SK-N-SH treated with all-trans-retinoic acid at 6 μM for 48 hours (cell line): ENCODE data around the gene ACBD6.

Source experiments
- ATAC-seq: fragments of 200-7000 bp; cut with Tn5 transposase; 3 replicates; pipeline ENCODE4 v1.9.1; 2020; ENCODE audit warnings: mild to moderate bottlenecking, moderate library complexity
- ARNTL ChIP-seq: fragments of 450-650 bp; formaldehyde crosslinking; IDR thresholded peaks from 2 replicates; pipeline ENCODE4 v1.5.0; 2020; ENCODE audit warnings: low read depth, mild to moderate bottlenecking, moderate library complexity, borderline replicate concordance
- BACH2 ChIP-seq: fragments of 250-450 bp; sonication (Bioruptor Pico); IDR thresholded peaks from 2 replicates; pipeline ENCODE4 v1.9.0; 2021; ENCODE audit warnings: mild to moderate bottlenecking, borderline replicate concordance
- CSDC2 ChIP-seq: fragments of 250-450 bp; sonication (Bioruptor Pico); IDR thresholded peaks from 2 replicates; pipeline ENCODE4 v1.5.0; 2020; ENCODE audit warnings: mild to moderate bottlenecking, moderate library complexity
- ESRRG ChIP-seq: fragments of 250-450 bp; sonication (Bioruptor Pico); IDR thresholded peaks from 2 replicates; pipeline ENCODE4 v1.6.1; 2021; ENCODE audit warnings: mild to moderate bottlenecking
- GLIS3 ChIP-seq: fragments of 250-450 bp; sonication (Bioruptor Pico); IDR thresholded peaks from 2 replicates; pipeline ENCODE4 v1.5.0; 2020; ENCODE audit warnings: mild to moderate bottlenecking, moderate library complexity
- ISL1 ChIP-seq: fragments of 250-450 bp; sonication (Bioruptor Pico); IDR thresholded peaks from 2 replicates; pipeline ENCODE4 v2.1.2; 2022; ENCODE audit warnings: mild to moderate bottlenecking, moderate library complexity
- OSR1 ChIP-seq: fragments of 250-450 bp; sonication (Bioruptor Pico); IDR thresholded peaks from 2 replicates; pipeline ENCODE4 v1.8.0; 2022; ENCODE audit warnings: moderate library complexity, mild to moderate bottlenecking, inconsistent platforms
- PPARA ChIP-seq: fragments of 250-450 bp; sonication (Bioruptor Pico); IDR thresholded peaks from 2 replicates; pipeline ENCODE4 v1.5.0; 2020; ENCODE audit warnings: mild to moderate bottlenecking, borderline replicate concordance
- RARB ChIP-seq: fragments of 250-450 bp; sonication (Bioruptor Pico); IDR thresholded peaks from 2 replicates; pipeline ENCODE4 v1.8.0; 2021; ENCODE audit warnings: mild to moderate bottlenecking, moderate library complexity
- SNAI2 ChIP-seq: fragments of 250-450 bp; sonication (Bioruptor Pico); IDR thresholded peaks from 2 replicates; pipeline ENCODE4 v1.5.0; 2020; ENCODE audit warnings: mild to moderate bottlenecking, moderate library complexity
- ZC3H10 ChIP-seq: fragments of 250-450 bp; sonication (Bioruptor Pico); IDR thresholded peaks from 2 replicates; pipeline ENCODE4 v1.5.1; 2021; ENCODE audit warnings: mild to moderate bottlenecking, moderate library complexity
- ZFP3 ChIP-seq: fragments of 250-450 bp; sonication (Bioruptor Pico); IDR thresholded peaks from 2 replicates; pipeline ENCODE4 v1.5.0; 2020; ENCODE audit warnings: mild to moderate bottlenecking, moderate library complexity
- ZFP30 ChIP-seq: fragments of 450-650 bp; formaldehyde crosslinking; IDR thresholded peaks from 2 replicates; pipeline ENCODE4 v1.5.0; 2022; ENCODE audit warnings: mild to moderate bottlenecking, moderate library complexity
- ZNF565 ChIP-seq: fragments of 450-650 bp; formaldehyde crosslinking; conservative IDR thresholded peaks from 2 replicates; pipeline ENCODE4 v1.5.0; 2020; ENCODE audit warnings: low read depth, mild to moderate bottlenecking, moderate library complexity
- ZNF70 ChIP-seq: fragments of 450-650 bp; formaldehyde crosslinking; IDR thresholded peaks from 2 replicates; pipeline ENCODE4 v1.5.0; 2020; ENCODE audit warnings: mild to moderate bottlenecking, moderate library complexity
- ZNF8 ChIP-seq: fragments of 450-650 bp; formaldehyde crosslinking; IDR thresholded peaks from 2 replicates; pipeline ENCODE4 v1.5.0; 2020; ENCODE audit warnings: mild to moderate bottlenecking, moderate library complexity
- TF ChIP-seq, protein P1 (sequence below): fragments of 250-450 bp; sonication (Bioruptor Pico); IDR thresholded peaks from 2 replicates; pipeline ENCODE4 v1.8.0; 2020; ENCODE audit warnings: mild to moderate bottlenecking, moderate library complexity, borderline replicate concordance
- TF ChIP-seq, protein P2 (sequence below): fragments of 250-450 bp; sonication (Bioruptor Pico); IDR thresholded peaks from 2 replicates; pipeline ENCODE4 v1.5.1; 2020; ENCODE audit warnings: low read depth, mild to moderate bottlenecking, moderate library complexity
- TF ChIP-seq, protein P3 (sequence below): fragments of 250-450 bp; sonication (Bioruptor Pico); IDR thresholded peaks from 2 replicates; pipeline ENCODE4 v1.8.0; 2021; ENCODE audit warnings: low read depth, mild to moderate bottlenecking, moderate library complexity, borderline replicate concordance
- TF ChIP-seq, protein P4 (sequence below): fragments of 250-450 bp; sonication (Bioruptor Pico); IDR thresholded peaks from 2 replicates; pipeline ENCODE4 v1.5.0; 2020; ENCODE audit warnings: mild to moderate bottlenecking, moderate library complexity

Gene ACBD6

DNA sequence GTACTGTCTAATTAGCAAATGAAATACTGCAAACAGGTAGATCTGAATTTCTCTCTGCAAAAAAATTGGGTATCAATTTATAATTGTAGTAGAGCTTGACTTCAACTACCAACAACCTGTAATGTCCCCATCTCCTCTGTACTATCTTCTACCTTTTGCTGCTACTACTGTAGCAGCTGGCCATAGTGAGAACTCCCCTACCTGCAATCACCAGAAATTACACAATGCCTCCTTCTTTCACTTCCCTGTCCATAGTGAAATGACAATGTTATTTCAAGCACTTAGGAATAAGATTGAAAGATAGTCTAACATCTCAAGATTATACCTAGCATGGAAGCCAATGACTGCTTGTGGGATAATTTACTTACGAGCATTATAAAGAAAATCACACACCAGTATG is 100.4 kb downstream of the ACBD6 start:
- TF ChIP-seq, protein P1, sequence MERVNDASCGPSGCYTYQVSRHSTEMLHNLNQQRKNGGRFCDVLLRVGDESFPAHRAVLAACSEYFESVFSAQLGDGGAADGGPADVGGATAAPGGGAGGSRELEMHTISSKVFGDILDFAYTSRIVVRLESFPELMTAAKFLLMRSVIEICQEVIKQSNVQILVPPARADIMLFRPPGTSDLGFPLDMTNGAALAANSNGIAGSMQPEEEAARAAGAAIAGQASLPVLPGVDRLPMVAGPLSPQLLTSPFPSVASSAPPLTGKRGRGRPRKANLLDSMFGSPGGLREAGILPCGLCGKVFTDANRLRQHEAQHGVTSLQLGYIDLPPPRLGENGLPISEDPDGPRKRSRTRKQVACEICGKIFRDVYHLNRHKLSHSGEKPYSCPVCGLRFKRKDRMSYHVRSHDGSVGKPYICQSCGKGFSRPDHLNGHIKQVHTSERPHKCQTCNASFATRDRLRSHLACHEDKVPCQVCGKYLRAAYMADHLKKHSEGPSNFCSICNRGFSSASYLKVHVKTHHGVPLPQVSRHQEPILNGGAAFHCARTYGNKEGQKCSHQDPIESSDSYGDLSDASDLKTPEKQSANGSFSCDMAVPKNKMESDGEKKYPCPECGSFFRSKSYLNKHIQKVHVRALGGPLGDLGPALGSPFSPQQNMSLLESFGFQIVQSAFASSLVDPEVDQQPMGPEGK (CRISPR knock-in tag), result no peak
- TF ChIP-seq ZNF565 (CRISPR knock-in tag), result no peak
- no peak for TF ChIP-seq SNAI2 (CRISPR knock-in tag)
- TF ChIP-seq ARNTL (CRISPR knock-in tag), result no peak
- TF ChIP-seq ZNF8 (CRISPR knock-in tag), result no peak
- TF ChIP-seq, protein P2, sequence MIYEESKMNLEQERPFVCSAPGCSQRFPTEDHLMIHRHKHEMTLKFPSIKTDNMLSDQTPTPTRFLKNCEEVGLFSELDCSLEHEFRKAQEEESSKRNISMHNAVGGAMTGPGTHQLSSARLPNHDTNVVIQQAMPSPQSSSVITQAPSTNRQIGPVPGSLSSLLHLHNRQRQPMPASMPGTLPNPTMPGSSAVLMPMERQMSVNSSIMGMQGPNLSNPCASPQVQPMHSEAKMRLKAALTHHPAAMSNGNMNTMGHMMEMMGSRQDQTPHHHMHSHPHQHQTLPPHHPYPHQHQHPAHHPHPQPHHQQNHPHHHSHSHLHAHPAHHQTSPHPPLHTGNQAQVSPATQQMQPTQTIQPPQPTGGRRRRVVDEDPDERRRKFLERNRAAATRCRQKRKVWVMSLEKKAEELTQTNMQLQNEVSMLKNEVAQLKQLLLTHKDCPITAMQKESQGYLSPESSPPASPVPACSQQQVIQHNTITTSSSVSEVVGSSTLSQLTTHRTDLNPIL, result no peak
- no peak for TF ChIP-seq ZFP3 (CRISPR knock-in tag)
- no peak for TF ChIP-seq ZNF70 (CRISPR knock-in tag)
- no peak for TF ChIP-seq OSR1 (CRISPR knock-in tag)
- TF ChIP-seq PPARA (CRISPR knock-in tag), result no peak
- no peak for TF ChIP-seq ISL1 (CRISPR knock-in tag)
- TF ChIP-seq ZFP30 (CRISPR knock-in tag), result no peak
- no peak for TF ChIP-seq BACH2
- TF ChIP-seq, all 23 proteins: peak for 0
- ATAC-seq, result no peak

DNA sequence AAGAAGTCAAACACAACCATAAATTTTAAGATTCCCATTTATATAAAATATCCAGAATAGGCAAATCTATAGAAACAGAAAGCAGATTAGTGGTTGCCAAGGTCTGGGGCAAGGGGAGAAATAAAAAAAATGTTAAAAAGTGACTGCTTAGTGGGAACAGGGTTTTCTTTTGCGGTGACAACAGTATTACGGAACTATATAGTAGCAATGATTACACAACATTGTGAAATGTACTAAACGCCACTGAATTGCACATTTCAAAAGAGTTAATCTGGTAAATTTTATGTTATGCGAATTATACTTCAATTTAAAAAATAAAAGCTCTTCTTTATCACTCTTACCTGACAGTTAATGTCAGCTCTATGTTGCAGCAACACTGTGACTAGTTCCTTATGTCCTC is 105.2 kb downstream of the ACBD6 start:
- TF ChIP-seq GLIS3 (no peak), ZNF8 (CRISPR knock-in tag) (no peak), PPARA (CRISPR knock-in tag) (no peak), ESRRG (CRISPR knock-in tag) (no peak), ARNTL (CRISPR knock-in tag) (no peak), CSDC2 (CRISPR knock-in tag) (no peak), ZNF565 (CRISPR knock-in tag) (no peak), RARB (CRISPR knock-in tag) (no peak), ZC3H10 (no peak), ZNF70 (CRISPR knock-in tag) (no peak), ZFP30 (CRISPR knock-in tag) (no peak), ISL1 (CRISPR knock-in tag) (no peak), OSR1 (CRISPR knock-in tag) (no peak)
- TF ChIP-seq, protein P1 (CRISPR knock-in tag), result no peak
- TF ChIP-seq, protein P2, result no peak
- TF ChIP-seq, protein P3, sequence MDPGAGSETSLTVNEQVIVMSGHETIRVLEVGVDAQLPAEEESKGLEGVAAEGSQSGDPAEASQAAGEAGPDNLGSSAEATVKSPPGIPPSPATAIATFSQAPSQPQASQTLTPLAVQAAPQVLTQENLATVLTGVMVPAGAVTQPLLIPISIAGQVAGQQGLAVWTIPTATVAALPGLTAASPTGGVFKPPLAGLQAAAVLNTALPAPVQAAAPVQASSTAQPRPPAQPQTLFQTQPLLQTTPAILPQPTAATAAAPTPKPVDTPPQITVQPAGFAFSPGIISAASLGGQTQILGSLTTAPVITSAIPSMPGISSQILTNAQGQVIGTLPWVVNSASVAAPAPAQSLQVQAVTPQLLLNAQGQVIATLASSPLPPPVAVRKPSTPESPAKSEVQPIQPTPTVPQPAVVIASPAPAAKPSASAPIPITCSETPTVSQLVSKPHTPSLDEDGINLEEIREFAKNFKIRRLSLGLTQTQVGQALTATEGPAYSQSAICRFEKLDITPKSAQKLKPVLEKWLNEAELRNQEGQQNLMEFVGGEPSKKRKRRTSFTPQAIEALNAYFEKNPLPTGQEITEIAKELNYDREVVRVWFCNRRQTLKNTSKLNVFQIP (CRISPR knock-in tag), result no peak
- TF ChIP-seq, protein P4, sequence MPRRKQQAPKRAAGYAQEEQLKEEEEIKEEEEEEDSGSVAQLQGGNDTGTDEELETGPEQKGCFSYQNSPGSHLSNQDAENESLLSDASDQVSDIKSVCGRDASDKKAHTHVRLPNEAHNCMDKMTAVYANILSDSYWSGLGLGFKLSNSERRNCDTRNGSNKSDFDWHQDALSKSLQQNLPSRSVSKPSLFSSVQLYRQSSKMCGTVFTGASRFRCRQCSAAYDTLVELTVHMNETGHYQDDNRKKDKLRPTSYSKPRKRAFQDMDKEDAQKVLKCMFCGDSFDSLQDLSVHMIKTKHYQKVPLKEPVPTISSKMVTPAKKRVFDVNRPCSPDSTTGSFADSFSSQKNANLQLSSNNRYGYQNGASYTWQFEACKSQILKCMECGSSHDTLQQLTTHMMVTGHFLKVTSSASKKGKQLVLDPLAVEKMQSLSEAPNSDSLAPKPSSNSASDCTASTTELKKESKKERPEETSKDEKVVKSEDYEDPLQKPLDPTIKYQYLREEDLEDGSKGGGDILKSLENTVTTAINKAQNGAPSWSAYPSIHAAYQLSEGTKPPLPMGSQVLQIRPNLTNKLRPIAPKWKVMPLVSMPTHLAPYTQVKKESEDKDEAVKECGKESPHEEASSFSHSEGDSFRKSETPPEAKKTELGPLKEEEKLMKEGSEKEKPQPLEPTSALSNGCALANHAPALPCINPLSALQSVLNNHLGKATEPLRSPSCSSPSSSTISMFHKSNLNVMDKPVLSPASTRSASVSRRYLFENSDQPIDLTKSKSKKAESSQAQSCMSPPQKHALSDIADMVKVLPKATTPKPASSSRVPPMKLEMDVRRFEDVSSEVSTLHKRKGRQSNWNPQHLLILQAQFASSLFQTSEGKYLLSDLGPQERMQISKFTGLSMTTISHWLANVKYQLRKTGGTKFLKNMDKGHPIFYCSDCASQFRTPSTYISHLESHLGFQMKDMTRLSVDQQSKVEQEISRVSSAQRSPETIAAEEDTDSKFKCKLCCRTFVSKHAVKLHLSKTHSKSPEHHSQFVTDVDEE (CRISPR knock-in tag), result no peak
- no peak for ATAC-seq
